Measurements from ENCODE around the gene BUD31. TPM values are rescaled to one million over a fixed set of nuclear protein-coding genes. Genes with fewer than 3 reads are reported as not detected.
A peak's percentile ranks its signal among the peaks of the same experiment; 100 is the strongest.
"Not testable (repeated sequence)": the region's sequence is repeated elsewhere in the genome, so short reads cannot be mapped to it uniquely, and the experiment has no call there.

The BUD31 gene
- total RNA-seq, 1 donor from 2014 or later: 55.2 TPM

DNA sequence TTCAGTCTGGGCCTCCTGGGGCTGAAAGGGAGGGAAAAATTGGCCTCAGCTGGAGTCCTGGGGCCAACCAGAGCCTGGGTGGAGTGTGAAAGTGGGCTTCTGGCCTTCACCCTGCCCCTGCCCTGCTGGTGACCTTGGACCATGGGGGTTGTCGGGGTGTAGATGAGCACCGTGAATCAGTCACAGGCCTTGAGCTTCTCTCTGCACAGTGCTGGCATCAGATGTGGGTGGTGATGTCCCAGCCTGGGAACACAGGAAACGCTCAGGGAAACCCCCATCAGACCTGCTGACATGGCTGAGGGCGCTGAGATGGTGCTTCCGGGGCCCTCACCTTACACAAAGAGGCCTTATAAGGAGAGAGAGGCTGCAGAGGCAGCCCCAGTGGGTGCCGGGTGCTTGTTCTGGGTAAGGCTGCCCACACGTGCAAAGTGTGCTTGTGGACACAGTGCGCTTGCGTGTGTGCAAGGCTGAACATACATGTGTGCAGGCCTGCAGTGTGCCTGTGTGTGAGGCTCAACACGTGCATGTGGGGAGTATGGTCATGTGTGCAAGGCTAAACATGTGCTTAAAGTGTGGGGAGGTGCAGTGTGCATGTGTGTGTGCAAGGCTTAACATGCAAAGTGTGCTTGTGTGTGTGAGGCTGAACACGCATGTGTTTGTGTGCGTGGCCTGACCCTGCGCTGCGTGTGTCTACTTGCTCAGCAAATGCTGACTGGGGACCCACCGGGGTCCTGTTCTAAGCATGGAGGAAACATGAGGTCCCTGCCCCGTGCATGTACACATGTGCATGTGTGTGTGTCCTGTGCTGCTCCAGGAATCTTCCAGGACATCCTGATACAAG lies 27.7 kb upstream of the BUD31 start:
- no peak for DNase-seq

DNA sequence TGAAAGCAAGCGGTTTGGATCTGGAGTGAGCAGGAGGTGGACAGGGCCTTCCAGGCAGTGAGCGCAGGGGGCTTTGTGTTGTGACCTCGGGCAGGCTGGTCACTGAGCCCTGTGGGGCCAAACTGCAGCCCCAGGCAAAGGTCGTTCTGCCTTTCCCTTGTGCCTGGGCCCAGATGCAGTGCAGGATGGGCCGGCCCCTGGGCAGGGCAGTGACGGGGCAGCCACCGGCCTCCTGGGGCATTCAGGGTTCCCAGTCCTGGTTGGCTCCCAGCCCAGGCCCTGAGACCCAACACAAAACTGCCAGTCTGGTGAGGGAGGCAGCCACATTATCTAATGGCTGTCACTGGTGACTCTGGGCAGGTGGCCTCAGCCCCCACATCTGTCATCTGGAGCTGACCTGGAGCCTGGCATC lies 27.1 kb upstream of the BUD31 start:
- no peak for DNase-seq

DNA sequence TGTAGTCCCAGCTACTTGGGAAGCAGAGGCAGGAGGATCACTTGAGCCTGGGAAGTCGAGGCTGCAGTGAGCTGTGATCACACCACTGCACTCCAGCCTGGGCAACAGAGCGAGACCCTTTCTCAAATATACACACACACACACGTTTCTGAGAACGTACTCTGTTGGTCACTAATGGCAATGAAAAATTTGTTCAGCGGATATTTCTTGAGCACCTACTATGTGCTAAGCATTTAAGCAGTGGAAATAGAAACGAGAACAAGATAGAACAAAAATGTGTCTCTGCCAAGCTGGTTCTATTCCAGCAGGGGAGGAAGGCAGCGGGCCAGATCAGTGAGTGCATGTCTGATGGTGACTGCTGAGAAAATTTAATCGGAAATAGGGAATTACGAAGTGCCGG lies 25.6 kb upstream of the BUD31 start:
- no peak for DNase-seq

DNA sequence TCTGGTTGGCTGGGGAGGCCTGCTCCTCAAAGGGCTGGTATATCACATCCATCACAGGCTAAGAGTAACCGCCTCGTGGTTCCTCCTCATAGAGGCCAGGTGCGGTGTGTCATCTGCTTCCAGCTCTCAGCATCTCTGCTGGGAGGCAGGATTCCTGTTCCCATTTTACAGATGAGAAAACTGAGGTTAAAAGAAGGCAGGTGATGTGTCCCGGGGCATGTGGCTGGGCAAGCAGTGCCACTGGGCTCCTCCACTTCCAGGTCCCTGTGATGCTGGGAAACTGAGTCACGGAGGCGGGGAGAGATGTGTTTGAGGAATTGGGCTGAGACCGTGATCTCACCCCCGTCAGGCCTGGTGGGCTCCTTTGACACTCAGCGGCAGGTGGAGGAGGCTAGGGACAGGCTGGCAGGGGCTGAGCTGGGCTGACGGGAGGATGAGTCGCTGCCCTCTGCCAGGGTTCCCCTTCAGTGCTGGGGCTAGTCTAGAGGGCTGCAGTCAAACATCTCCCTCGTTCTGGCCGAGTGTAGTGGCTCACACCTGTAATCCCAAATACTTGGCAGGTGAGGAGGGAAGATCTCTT lies 24.9 kb upstream of the BUD31 start:
- no peak for DNase-seq

DNA sequence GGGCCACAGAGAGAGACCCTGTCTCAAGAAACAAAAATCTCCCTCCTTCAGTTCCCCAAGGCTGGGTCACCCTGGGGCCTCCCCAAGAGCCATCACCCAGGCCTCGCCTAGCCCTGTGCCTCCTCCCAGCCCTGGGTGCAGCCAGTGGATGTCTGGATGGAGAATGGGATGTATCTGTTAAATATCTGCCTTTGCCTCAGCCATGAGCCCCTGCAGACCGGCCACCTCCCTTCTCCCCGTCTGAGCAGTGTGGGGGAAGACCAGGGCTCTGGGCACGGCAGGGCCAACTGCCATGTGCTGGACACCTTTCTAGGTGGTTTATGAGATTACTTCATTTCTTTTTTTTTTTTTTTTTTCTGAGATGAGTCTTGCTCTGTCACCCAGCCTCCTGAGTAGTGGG lies 24.2 kb upstream of the BUD31 start:
- no peak for DNase-seq

DNA sequence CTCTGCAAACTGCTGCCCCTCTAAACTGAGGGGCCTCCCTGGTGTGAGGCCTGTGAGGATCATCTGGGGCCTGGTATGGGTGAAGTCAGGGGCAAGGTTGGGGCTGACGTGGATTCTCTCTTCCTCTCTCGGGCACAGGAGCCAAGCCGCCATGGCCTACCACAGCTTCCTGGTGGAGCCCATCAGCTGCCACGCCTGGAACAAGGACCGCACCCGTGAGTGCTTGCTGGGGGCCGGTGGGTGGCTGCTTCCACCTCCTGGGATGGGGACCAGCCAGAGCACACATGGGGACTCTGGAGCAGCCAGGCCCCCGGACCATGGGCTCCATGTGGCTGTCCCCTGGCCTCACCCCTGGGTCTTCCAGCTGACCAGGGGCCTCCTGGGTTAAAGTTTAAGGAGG lies 23.2 kb upstream of the BUD31 start:
- no peak for DNase-seq

DNA sequence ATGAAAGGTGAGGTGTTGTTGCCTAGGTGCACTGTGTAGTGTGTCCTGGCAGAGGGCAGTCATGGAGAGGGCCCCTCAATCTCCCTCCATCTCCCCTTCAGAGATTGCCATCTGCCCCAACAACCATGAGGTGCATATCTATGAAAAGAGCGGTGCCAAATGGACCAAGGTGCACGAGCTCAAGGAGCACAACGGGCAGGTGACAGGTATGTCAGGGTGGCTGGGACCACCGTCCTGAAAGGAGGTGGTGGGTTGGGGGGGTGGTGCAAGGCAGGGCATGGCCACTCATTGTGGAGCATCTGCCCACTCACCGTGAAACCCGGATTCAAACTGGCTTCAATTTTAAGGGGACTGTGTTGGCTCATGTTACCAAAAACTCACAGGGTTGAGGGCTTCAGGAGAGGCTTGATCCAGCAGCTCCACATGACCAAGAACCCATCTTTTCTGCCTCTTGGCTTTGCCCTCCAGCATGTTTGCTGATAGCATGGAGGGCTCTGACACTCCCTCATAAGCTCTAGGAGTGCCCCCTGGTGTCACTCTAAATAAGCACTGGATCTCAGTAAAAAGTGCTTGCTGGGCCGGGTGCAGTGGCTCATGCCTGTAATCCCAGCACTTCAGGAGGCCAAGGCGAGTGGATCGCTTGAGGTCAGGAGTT lies 22.1 kb upstream of the BUD31 start:
- DNase-seq: no peak

DNA sequence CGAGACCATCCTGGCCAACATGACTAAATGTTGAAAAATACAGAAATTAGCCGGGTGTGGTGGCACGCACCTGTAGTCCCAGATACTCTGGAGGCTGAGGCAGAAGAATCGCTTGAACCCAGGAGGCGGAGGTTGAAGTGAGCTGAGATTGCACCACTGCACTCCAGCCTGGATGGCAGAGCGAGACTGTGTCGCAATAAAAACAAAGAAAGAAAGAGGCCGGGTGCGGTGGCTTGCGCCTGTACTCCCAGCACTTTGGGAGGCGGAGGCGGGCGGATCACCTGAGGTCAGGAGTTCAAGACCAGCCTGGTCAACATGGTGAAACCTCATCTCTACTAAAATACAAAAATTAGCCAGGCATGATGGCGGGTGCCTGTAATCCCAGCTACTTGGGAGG lies 21.5 kb upstream of the BUD31 start:
- not testable (repeated sequence) for DNase-seq

DNA sequence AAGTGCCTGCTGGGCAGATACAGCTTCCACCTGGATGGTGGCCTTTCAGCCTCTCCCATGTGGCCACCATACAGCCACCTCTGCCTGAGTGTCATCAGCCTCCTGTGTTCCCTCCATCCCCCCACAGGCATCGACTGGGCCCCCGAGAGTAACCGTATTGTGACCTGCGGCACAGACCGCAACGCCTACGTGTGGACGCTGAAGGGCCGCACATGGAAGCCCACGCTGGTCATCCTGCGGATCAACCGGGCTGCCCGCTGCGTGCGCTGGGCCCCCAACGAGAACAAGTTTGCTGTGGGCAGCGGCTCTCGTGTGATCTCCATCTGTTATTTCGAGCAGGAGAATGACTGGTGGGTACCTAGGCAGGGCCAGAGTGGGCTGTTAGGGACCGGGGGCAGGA lies 20.9 kb upstream of the BUD31 start:
- no peak for DNase-seq

DNA sequence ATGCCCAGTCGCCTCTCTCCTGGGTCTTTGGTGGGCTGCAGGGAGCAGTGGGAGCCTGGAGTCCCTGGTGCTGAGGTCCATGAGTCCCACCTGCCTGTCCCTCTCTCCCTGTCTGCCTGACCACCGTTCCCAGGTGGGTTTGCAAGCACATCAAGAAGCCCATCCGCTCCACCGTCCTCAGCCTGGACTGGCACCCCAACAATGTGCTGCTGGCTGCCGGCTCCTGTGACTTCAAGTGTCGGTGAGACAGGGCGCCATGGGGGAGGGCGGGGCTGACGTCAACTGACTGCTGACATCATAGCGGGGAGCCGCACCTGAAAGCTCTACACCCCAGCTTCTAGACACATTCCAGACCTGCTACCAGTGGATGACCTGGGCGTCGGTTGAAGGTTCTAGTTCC lies 19.0 kb upstream of the BUD31 start:
- DNase-seq: no peak

DNA sequence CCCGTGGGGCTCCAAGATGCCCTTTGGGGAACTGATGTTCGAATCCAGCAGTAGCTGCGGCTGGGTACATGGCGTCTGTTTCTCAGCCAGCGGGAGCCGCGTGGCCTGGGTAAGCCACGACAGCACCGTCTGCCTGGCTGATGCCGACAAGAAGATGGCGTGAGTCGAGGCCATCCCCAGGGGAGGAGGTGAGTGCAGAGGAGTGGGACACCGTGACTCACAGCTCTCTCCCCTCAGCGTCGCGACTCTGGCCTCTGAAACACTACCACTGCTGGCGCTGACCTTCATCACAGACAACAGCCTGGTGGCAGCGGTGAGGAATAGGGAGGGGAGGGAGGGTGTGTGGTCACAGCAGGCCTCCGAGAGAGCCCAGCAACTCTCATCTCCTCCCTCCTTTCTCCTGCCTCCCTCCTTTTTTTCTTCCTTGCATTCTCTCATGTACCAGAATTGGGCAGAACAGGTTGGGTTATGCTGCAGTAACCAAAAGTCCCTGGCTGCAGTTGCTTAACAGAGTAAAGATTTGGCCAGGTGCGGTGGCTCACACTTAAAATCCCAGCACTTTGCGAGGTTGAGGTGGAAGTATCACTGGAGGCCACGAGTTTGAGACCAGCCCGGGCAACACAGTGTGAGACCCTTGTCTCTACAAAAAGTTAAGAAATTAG lies 17.7 kb upstream of the BUD31 start:
- no peak for DNase-seq

DNA sequence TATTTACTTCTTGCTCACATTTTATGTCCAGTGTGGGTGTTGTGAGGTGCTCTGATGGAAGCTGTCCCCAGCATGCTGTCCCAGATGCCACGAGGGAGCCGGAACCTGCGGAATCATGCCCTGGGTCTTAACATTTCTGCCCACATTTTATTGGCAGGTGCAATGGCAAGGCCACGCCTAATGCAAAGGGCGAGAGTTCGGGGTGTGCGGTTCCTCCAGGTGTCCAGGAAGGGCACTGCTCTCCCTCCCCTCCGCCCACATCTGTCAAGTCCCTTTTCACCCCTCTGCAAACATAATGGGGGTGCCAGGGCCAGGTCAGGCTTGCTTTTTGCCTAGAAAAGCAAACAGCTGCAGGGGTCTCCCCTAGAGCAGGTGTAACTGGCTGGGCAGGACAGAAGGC lies 16.7 kb upstream of the BUD31 start:
- no peak for DNase-seq

DNA sequence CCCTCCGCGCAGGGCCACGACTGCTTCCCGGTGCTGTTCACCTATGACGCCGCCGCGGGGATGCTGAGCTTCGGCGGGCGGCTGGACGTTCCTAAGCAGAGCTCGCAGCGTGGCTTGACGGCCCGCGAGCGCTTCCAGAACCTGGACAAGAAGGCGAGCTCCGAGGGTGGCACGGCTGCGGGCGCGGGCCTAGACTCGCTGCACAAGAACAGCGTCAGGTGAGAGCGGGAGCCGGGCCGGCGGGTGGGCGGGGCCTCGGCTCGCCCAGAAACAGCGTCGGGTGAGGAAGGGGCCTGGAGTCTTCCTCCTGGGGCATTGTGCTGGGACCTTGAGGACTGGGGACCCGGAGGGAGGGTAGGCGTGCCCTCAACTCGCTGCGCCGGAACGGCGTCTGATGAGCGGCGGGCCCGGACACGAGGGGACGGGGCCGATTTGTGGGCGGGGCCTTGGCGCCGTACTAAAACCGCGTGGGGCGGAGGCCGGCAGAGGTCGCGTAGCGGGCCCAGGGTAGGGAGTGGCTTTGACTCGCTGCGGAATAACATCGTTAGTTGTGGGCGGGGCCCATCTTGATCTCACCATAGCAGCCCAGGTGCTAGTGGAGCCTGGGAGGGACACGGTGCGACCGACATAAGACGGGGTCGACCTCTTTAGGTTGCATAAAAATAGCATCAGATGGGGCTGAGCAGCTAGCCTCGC lies 16.0 kb upstream of the BUD31 start:
- DNase-seq: peak; percentile 62

DNA sequence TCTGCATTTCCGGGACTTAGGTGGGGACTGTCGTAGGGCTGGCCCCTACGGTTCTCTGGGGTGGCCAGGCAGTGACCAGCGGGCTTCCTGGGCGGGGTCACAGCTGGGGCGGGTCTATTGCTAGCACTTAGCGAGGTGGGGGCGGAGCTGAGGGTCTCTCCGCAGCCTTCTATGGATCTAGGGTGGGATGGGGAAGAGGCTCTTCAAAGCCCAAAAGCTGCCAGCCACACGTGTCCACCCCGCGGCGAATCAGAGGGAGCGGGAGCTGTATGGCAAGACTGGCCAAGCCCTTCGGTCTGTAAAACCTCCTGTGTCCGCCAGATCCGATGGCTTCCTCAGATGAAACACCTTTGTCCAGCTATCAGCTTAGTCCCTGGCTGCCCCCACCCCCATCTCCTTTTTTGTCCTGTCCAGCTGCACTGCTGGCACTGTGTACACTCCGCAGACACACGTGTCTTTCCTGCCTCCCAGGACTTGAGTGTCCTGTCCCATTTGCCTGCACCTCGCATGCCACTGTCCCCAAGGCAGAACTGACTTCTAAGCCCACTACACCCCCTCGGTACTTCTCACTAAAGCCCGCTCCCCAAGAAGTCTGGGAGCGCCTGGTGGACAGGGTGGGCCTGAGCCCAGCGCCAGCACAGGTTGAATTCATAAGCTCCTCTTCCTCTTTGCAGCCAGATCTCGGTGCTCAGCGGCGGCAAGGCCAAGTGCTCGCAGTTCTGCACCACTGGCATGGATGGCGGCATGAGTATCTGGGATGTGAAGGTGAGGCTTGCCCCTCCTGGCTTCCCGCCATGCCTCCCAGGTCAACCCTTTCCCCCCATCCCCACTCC lies 15.2 kb upstream of the BUD31 start:
- DNase-seq: peak; percentile 43

DNA sequence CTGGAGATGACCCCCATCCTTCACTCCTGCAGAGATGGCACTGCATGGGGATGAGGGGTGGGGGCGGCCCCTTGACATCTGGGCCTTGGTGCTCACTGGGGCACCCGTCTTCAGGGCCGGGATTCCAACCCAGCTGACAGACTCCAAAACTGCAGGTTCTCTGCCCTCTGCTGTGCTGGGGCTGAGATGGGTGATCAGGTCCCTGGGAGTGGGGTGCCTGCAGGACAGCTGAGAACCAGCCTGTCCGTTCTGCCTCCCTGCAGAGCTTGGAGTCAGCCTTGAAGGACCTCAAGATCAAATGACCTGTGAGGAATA lies 14.6 kb upstream of the BUD31 start:
- DNase-seq: no peak

DNA sequence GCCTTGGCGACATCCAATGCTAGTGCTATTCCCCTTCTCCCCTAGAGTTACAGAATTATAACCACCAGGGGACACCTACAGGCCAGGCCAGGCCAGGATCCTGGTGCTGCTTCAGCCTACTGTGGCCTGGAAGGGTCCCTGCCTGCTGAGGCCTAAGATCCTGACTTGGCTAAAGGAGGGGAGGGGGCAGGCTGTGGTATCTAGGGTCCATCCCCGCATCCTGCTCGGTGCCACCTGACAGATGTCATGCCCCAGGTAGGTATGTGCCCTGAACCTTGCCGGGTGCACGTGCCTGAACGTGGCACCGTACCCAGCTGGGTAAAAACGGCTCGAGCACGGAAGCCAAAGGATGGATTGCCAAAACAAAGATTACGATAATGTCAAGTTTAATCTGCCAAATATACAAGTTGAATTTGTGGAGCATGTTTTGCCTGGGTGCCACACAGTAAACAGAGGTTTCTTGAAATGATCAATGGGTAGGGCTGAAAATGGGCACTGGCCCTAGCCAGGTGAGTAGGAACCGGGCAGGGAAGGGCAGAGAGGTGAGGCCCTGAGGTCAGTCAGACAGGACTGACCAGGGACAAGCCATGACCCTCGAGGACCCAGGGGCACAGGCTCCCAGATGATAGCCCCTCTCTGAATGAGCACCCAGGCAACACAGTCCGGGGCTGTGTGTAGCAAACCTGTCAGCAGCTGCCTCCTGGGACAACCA lies 13.0 kb upstream of the BUD31 start:
- DNase-seq: no peak

DNA sequence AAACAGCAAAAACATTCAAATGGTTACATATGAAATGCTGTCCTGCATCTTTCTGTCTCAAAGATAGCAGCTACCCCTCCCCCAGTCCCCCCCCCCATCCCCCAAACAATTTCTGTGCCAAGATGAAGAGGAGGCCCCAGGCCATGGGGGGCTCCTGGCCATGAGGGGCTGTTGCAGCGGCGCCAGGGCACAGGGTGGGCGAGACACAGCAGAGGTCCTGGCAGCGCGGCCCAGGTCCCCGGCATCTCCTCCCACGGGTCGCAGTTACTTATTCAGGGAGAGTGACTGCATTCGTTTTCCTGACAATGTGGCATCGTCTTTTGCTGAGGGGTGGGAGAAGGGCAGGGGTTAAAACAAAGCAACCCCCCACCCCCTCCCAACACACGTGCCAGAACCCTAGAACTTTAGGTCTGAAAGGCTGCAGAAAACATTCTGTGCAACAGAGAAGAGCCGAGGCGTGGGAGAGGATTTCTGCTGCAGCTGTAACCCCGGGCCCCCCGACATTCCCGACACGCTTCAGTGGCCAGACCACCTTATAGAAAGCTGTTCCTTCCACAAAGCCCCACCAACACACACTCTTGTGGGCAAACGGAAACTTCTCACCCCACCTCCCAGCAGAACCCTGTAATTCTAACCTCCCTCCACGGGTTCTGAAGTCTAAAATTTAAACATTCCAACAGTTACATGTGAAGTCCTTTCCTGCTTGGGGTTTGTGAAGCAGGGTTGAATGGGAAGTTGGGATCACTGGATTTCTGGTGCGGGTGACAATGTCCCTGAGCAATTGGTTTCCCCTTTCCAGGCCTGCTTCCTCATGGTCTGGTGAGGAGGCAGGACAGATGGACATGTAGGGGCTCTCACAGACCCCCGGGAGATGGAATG lies 12.1 kb upstream of the BUD31 start:
- DNase-seq: no peak

DNA sequence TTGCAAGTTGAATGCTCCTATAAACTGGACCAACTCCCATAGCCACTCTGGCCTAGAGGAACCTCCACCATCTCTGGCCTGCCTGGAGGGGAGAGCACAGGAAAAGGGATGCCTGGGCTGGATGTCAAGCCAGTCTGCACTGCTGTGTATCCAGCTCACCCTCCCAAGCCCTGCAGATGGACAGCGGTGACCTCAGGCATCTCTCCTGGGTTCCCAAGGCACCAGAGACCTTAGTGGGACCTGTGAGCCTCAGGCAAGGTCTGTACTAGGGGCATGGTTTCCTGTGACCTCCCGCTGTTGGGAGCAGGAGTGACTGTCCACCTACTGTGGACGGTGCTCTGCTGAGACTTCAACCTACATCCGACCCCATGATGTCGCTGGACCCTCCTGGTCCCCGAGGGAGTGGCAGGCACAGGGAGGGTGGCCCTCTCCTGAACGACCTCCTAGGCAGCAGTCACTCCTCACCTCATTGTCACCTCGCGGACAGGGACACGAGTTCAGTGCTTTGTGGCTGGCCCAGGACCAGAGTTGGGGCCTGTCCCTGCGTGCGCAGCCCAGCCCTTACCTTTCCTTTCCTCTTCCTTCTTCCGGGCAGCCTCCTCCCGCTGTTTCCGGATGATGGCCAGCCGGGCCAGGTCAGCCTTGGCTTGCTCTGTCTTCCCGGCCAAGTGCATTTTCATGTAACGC lies 11.3 kb upstream of the BUD31 start:
- no peak for DNase-seq

DNA sequence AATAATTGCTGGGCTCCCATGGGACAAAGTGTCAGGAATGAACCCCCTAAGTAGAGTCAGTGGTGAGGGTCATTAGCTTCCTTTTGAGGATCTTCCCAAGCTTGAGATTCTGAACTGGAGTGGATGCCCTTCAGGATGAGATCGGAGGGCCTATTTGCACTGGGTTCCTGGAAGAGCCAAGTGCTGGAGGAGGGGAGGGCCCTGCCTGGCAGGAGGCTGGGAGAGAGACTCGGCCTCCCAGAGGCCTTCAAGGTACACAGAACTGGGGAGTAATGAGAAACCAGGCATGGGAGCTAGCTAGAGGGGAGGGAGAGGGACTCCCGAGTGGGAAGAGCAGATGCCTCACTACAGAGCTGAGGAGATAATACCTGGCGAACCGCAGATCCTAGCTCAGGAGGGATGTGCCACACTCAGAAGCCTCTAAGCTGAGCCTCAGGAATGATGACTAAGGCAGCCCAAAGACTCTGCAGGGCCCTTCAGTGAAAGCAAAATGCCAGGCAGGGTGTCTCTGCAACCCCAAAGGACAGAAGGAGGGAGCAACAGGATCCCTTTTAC lies 9.8 kb upstream of the BUD31 start:
- DNase-seq: no peak

All from occipital lobe (tissue), 2 donors.